ENCODE measurements around the gene KMT2D.

Gene KMT2D

GRCh38 chr12:49108958-49109404 lies 48.4 kb upstream of the KMT2D start:
- H2AFZ ChIP-seq (ENCODE audit: low read length), result no peak overlapping the region
- peak overlapping the region; percentile 92 for H3K4me3 ChIP-seq (ENCODE audit: low read depth, low read length, poor library complexity, severe bottlenecking)
- peaks cover 6% of the 10 kb centered on the region; the same call in 1 of the 2 replicates for H3K36me3 ChIP-seq (ENCODE audit: insufficient read depth, low read length)
- H3K79me2 ChIP-seq (ENCODE audit: insufficient read depth, low read length), result no peaks in the 10 kb centered on the region
- peaks cover 19% of the 10 kb centered on the region for H3K4me1 ChIP-seq (ENCODE audit: insufficient read depth, low read length, severe bottlenecking)
- H3F3A ChIP-seq (ENCODE audit: insufficient read depth, low read length), result no peaks in the 10 kb centered on the region
- H4K20me1 ChIP-seq (ENCODE audit: insufficient read depth, low read length), result no peaks in the 10 kb centered on the region
- peak overlapping the region; percentile 80 for H3K4me2 ChIP-seq (ENCODE audit: low read length)
- no peak overlapping the region for H3K27ac ChIP-seq (ENCODE audit: low read depth, low read length, poor library complexity, severe bottlenecking)
- H3K9me3 ChIP-seq (ENCODE audit: low read length), result no peaks in the 10 kb centered on the region
- TF ChIP-seq CTCF (IDR thresholded peaks at IDR 0.05; ENCODE audit: low read length), result no peak
- H3K9ac ChIP-seq (ENCODE audit: low read length), result peak overlapping the region; percentile 88; the same call in 1 of the 2 replicates
- H3K9me2 ChIP-seq (ENCODE audit: low read depth, low read length), result no peaks in the 10 kb centered on the region
- H3K27me3 ChIP-seq (ENCODE audit: insufficient read depth, low read length), result no peaks in the 10 kb centered on the region

GRCh38 chr12:49105504-49106084 lies 45.0 kb upstream of the KMT2D start:
- Histone ChIP-seq H3K36me3 (ENCODE audit: insufficient read depth, low read length) (peaks cover 36% of the 10 kb centered on the region; the same call in 1 of the 2 replicates), H3K27me3 (ENCODE audit: insufficient read depth, low read length) (no peaks in the 10 kb centered on the region), H3K4me3 (ENCODE audit: low read depth, low read length, poor library complexity, severe bottlenecking) (no peak overlapping the region), H3K9ac (ENCODE audit: low read length) (no peak overlapping the region), H3K4me2 (ENCODE audit: low read length) (no peak overlapping the region), H3K9me2 (ENCODE audit: low read depth, low read length) (no peaks in the 10 kb centered on the region), H2AFZ (ENCODE audit: low read length) (no peak overlapping the region), H3K27ac (ENCODE audit: low read depth, low read length, poor library complexity, severe bottlenecking) (no peak overlapping the region), H4K20me1 (ENCODE audit: insufficient read depth, low read length) (no peaks in the 10 kb centered on the region), H3F3A (ENCODE audit: insufficient read depth, low read length) (no peaks in the 10 kb centered on the region), H3K9me3 (ENCODE audit: low read length) (no peaks in the 10 kb centered on the region), H3K79me2 (ENCODE audit: insufficient read depth, low read length) (no peaks in the 10 kb centered on the region), H3K4me1 (ENCODE audit: insufficient read depth, low read length, severe bottlenecking) (peaks cover 14% of the 10 kb centered on the region)
- TF ChIP-seq EZH2 (IDR thresholded peaks at IDR 0.05; ENCODE audit: borderline replicate concordance, low read length) (no peak), CTCF (IDR thresholded peaks at IDR 0.05; ENCODE audit: low read length) (no peak)

GRCh38 chr12:49104822-49105221 lies 44.2 kb upstream of the KMT2D start:
- TF ChIP-seq EZH2 (IDR thresholded peaks at IDR 0.05; ENCODE audit: borderline replicate concordance, low read length), result no peak
- no peak for TF ChIP-seq CTCF (IDR thresholded peaks at IDR 0.05; ENCODE audit: low read length)
- no peak overlapping the region for H3K4me3 ChIP-seq (ENCODE audit: low read depth, low read length, poor library complexity, severe bottlenecking)
- no peak overlapping the region for H3K4me2 ChIP-seq (ENCODE audit: low read length)
- H3K79me2 ChIP-seq (ENCODE audit: insufficient read depth, low read length), result no peaks in the 10 kb centered on the region
- peaks cover 43% of the 10 kb centered on the region; the same call in 1 of the 2 replicates for H3K36me3 ChIP-seq (ENCODE audit: insufficient read depth, low read length)
- H3K9ac ChIP-seq (ENCODE audit: low read length), result no peak overlapping the region
- no peaks in the 10 kb centered on the region for H3K27me3 ChIP-seq (ENCODE audit: insufficient read depth, low read length)
- H3K27ac ChIP-seq (ENCODE audit: low read depth, low read length, poor library complexity, severe bottlenecking), result no peak overlapping the region
- no peaks in the 10 kb centered on the region for H4K20me1 ChIP-seq (ENCODE audit: insufficient read depth, low read length)
- no peaks in the 10 kb centered on the region for H3K9me3 ChIP-seq (ENCODE audit: low read length)
- peaks cover 13% of the 10 kb centered on the region for H3K4me1 ChIP-seq (ENCODE audit: insufficient read depth, low read length, severe bottlenecking)
- H3F3A ChIP-seq (ENCODE audit: insufficient read depth, low read length), result no peaks in the 10 kb centered on the region
- H3K9me2 ChIP-seq (ENCODE audit: low read depth, low read length), result no peaks in the 10 kb centered on the region
- no peak overlapping the region for H2AFZ ChIP-seq (ENCODE audit: low read length)
